ENCODE measurements around the gene FAM227A.

DNA sequence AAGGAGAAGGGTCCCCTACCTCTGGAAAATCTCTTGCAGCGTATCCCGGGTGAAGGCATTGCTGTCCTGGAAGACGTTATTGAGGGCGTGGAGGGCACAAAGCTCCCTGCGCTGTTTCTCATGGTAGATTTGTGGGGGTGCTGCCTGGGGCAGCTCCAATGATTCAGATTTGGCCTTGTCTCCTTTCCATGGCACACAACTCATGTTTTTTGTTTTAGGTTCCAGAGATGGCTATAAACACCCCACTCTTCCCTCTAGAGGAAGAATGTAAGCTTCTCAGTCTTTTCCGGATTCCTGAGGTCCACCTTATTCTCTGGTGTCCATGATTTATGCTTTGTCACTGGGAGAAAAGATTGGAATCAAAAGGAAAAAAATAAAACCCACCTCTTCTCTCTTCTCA lies 43.6 kb upstream of the FAM227A start:
- TF ChIP-seq SUZ12 (IDR thresholded peaks at IDR 0.05; ENCODE audit: extremely low read depth, insufficient read depth, insufficient read length) (no peak), YY1 (IDR thresholded peaks at IDR 0.05; ENCODE audit: insufficient read depth, insufficient read length) (no peak), ZNF274 (IDR thresholded peaks at IDR 0.05; ENCODE audit: low read depth, low read length) (no peak)
